ENCODE measurements around the gene SOX1.

SOX1 gene

GRCh38 chr13:112110479-112110878, 43.5 kb downstream of the SOX1 start:
- DNase-seq: no peak

GRCh38 chr13:112111239-112111857, 44.4 kb downstream of the SOX1 start:
- DNase-seq: no peak

GRCh38 chr13:112112534-112113276, 45.8 kb downstream of the SOX1 start:
- DNase-seq: no peak

- DNase-seq: no peak
Measured at GRCh38 chr13:112113348-112113747, 46.4 kb downstream of the SOX1 start.

GRCh38 chr13:112113851-112114250, 46.9 kb downstream of the SOX1 start:
- DNase-seq: no peak

- no peak for DNase-seq
Measured at GRCh38 chr13:112114391-112114790, 47.4 kb downstream of the SOX1 start.

GRCh38 chr13:112115403-112116091, 48.6 kb downstream of the SOX1 start:
- no peak for DNase-seq

- no peak for DNase-seq
Measured at GRCh38 chr13:112116187-112116950, 49.4 kb downstream of the SOX1 start.

- no peak for DNase-seq
Measured at GRCh38 chr13:112117258-112117954, 50.5 kb downstream of the SOX1 start.

- no peak for DNase-seq
Measured at GRCh38 chr13:112117955-112118302, 51.0 kb downstream of the SOX1 start.

- no peak for DNase-seq
Measured at GRCh38 chr13:112118451-112119064, 51.6 kb downstream of the SOX1 start.

- DNase-seq: no peak
Measured at GRCh38 chr13:112119192-112120030, 52.5 kb downstream of the SOX1 start.

- no peak for DNase-seq
Measured at GRCh38 chr13:112120031-112120373, 53.1 kb downstream of the SOX1 start.

All from CD4-positive, alpha-beta T cell treated with Interleukin-1 beta for 1 hour (primary cell).